Loucy (cell line): ENCODE data around the gene CCNJL.

Experiments used
- H2AFZ ChIP-seq: fragments of 200-600 bp; sonication (generic); 2 replicates; pipeline ENCODE4 v1.6.0; 2016; ENCODE audit warnings: antibody characterized with exemption, mild to moderate bottlenecking, low read length, moderate library complexity
- H3F3A ChIP-seq: fragments of 200-600 bp; 2 replicates; pipeline ENCODE4 v1.6.0; 2016; ENCODE audit warnings: antibody characterized with exemption, low read depth, mild to moderate bottlenecking
- H3K27me3 ChIP-seq: fragments of 200-600 bp; sonication (generic); 2 replicates; pipeline ENCODE4 v1.6.1; 2014; ENCODE audit warnings: low read length, mild to moderate bottlenecking; ENCODE audit not compliant: insufficient read depth, poor library complexity, severe bottlenecking
- H3K36me3 ChIP-seq: fragments of 200-600 bp; sonication (generic); 2 replicates; pipeline ENCODE4 v1.6.1; 2016; ENCODE audit warnings: low read length; ENCODE audit not compliant: insufficient read depth
- H3K4me1 ChIP-seq: fragments of 200-600 bp; sonication (generic); 2 replicates; pipeline ENCODE4 v1.5.1; 2014; ENCODE audit warnings: low read length, mild to moderate bottlenecking; ENCODE audit not compliant: insufficient read depth, poor library complexity, severe bottlenecking
- H3K4me2 ChIP-seq: fragments of 200-600 bp; sonication (generic); 2 replicates; pipeline ENCODE4 v1.6.0; 2014; ENCODE audit warnings: antibody characterized with exemption, low read length, low read depth, mild to moderate bottlenecking; ENCODE audit not compliant: poor library complexity, severe bottlenecking
- H3K4me3 ChIP-seq: fragments of 200-600 bp; sonication (generic); 2 replicates; pipeline ENCODE4 v1.5.1; 2014; ENCODE audit warnings: low read length, mild to moderate bottlenecking, mixed read lengths; ENCODE audit not compliant: poor library complexity, severe bottlenecking
- H3K79me2 ChIP-seq: fragments of 200-600 bp; sonication (generic); 2 replicates; pipeline ENCODE4 v1.6.1; 2014; ENCODE audit warnings: low read length; ENCODE audit not compliant: insufficient read depth
- H3K9ac ChIP-seq: fragments of 200-600 bp; sonication (generic); 2 replicates; pipeline ENCODE4 v1.6.0; 2014; ENCODE audit warnings: mild to moderate bottlenecking, low read depth, low read length, moderate library complexity; ENCODE audit not compliant: poor library complexity, severe bottlenecking
- H3K9me2 ChIP-seq: fragments of 200-600 bp; sonication (generic); replicated peaks from 2 replicates; pipeline ENCODE4 v1.6.1; 2016; ENCODE audit warnings: low read depth, low read length, mixed read lengths
- H3K9me3 ChIP-seq: fragments of 200-600 bp; sonication (generic); 2 replicates; pipeline ENCODE4 v1.6.1; 2014; ENCODE audit warnings: mild to moderate bottlenecking, antibody characterized with exemption, low read length, low read depth; ENCODE audit not compliant: insufficient read depth
- H4K20me1 ChIP-seq: fragments of 200-600 bp; sonication (generic); 2 replicates; pipeline ENCODE4 v1.6.0; 2014; ENCODE audit warnings: antibody characterized with exemption, low read length, mild to moderate bottlenecking; ENCODE audit not compliant: insufficient read depth, poor library complexity, severe bottlenecking
- CTCF ChIP-seq: fragments of 200-600 bp; sonication (generic); conservative IDR thresholded peaks from 2 replicates; pipeline ENCODE4 v1.5.1; 2014; ENCODE audit warnings: mild to moderate bottlenecking, antibody characterized with exemption, low read length
- EZH2phosphoT487 ChIP-seq: fragments of 200-600 bp; IDR thresholded peaks from 2 replicates; pipeline ENCODE4 v1.6.1; 2018; ENCODE audit warnings: antibody characterized with exemption, mild to moderate bottlenecking, moderate library complexity, borderline replicate concordance

CCNJL gene

DNA sequence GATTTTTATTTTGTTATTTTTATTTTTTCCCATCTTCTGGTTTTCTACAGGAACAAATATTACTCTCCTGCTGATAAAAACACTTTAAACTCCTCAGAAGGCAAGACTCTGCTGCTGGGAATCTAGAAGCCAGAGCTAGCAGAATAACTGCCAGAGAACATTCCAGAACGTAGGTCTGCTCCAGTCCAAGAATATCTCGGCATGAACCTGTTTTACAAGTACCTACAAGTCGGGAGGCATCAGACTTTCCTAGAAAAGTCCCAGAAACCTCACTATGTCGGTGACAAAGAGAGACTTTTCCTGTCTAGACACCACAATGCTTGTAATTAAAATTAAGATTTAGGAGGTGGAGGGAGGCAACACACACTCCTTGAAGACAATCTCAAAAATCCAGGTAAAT is 41.7 kb downstream of the CCNJL start:
- Histone ChIP-seq H3K9me3 (no peaks in the 10 kb centered on the region), H4K20me1 (no peaks in the 10 kb centered on the region), H3K27me3 (no peaks in the 10 kb centered on the region), H3K4me3 (peak overlapping the region; percentile 66), H3F3A (peaks cover 14% of the 10 kb centered on the region), H2AFZ (no peak overlapping the region), H3K79me2 (peaks cover 15% of the 10 kb centered on the region; the same call in 1 of the 2 replicates), H3K4me2 (peak overlapping the region; percentile 85), H3K9ac (peak overlapping the region; percentile 78), H3K9me2 (no peaks in the 10 kb centered on the region), H3K4me1 (peaks cover 53% of the 10 kb centered on the region), H3K36me3 (peaks cover 2% of the 10 kb centered on the region; the same call in 1 of the 2 replicates)
- TF ChIP-seq EZH2phosphoT487 (no peak), CTCF (no peak)

- H3K36me3 ChIP-seq, result no peaks in the 10 kb centered on the region; the same call in 1 of the 2 replicates
- TF ChIP-seq EZH2phosphoT487 (no peak), CTCF (no peak)
- H3K9me3 ChIP-seq, result no peaks in the 10 kb centered on the region
- H4K20me1 ChIP-seq, result no peaks in the 10 kb centered on the region
- no peaks in the 10 kb centered on the region for H3K27me3 ChIP-seq
- no peak overlapping the region for H2AFZ ChIP-seq
- peaks cover 58% of the 10 kb centered on the region for H3K4me1 ChIP-seq
- H3K79me2 ChIP-seq, result peaks cover 25% of the 10 kb centered on the region; the same call in 1 of the 2 replicates
- H3K4me3 ChIP-seq, result no peak overlapping the region
- H3K9ac ChIP-seq, result peak overlapping the region; percentile 20
- H3F3A ChIP-seq, result peaks cover 14% of the 10 kb centered on the region
- H3K9me2 ChIP-seq, result no peaks in the 10 kb centered on the region
- no peak overlapping the region for H3K4me2 ChIP-seq
Observed at GRCh38 chr5:160269017-160269416, 43.3 kb downstream of the CCNJL start.

- Histone ChIP-seq H3K9ac (no peak overlapping the region), H4K20me1 (no peaks in the 10 kb centered on the region), H3K36me3 (no peaks in the 10 kb centered on the region; the same call in 1 of the 2 replicates), H2AFZ (no peak overlapping the region), H3K27me3 (no peaks in the 10 kb centered on the region), H3K4me1 (peaks cover 67% of the 10 kb centered on the region), H3K9me2 (no peaks in the 10 kb centered on the region), H3F3A (peaks cover 14% of the 10 kb centered on the region), H3K9me3 (no peaks in the 10 kb centered on the region), H3K4me2 (no peak overlapping the region), H3K4me3 (no peak overlapping the region), H3K79me2 (peaks cover 31% of the 10 kb centered on the region)
- no peak for TF ChIP-seq CTCF
- no peak for TF ChIP-seq EZH2phosphoT487
Observed at GRCh38 chr5:160268121-160268520, 44.2 kb downstream of the CCNJL start.
